PC-9 (cell line): Measurements from ENCODE around the gene PTOV1. TPM values are rescaled to one million over a fixed set of nuclear protein-coding genes. Genes with fewer than 3 reads are reported as not detected.
A peak's percentile ranks its signal among the peaks of the same experiment; 100 is the strongest.

ENCODE experiments used
- BruUV-seq: library from RNA; stranded (reverse); fragments of 400-500 nt; replicated peaks from 2 replicates; lab custom pipeline; 2021; lab: Mats Ljungman, UMichigan
- CTCF ChIA-PET: fragments of 300-600 bp; sonication (Branson Sonifier 250); formaldehyde crosslinking; loops from one replicate; lab custom pipeline; 2022; ENCODE audit warnings: antibody characterized with exemption; lab: Charles Lee
- POLR2A ChIA-PET: fragments of 300-600 bp; sonication (Branson Sonifier 250); formaldehyde crosslinking; loops from one replicate; lab custom pipeline; 2022; ENCODE audit warnings: antibody characterized with exemption; ENCODE audit not compliant: unreplicated experiment; lab: Charles Lee
- DNase-seq, 2 experiments: peaks; one replicate each; pipeline versions ENCODE4 v3.0.0 to v3.0.0-alpha.2; 2015 to 2022; ENCODE audit warnings: mixed read lengths in 1 of 2
- H2AFZ ChIP-seq: fragments of 200-600 bp; sonication (generic); 2 replicates; pipeline ENCODE4 v1.8.1; 2017; ENCODE audit warnings: antibody characterized with exemption
- H3F3A ChIP-seq: fragments of 200-600 bp; sonication (generic); 2 replicates; pipeline ENCODE4 v1.8.1; 2017; ENCODE audit warnings: antibody characterized with exemption, mild to moderate bottlenecking, low read depth; ENCODE audit not compliant: insufficient read depth
- H3K27ac ChIP-seq: fragments of 200-600 bp; sonication (generic); 2 replicates; pipeline ENCODE4 v1.6.1; 2016; ENCODE audit warnings: mixed run types
- H3K27me3 ChIP-seq: fragments of 200-600 bp; sonication (generic); 2 replicates; pipeline ENCODE4 v1.6.1; 2016; ENCODE audit warnings: low read depth, mixed run types; ENCODE audit not compliant: insufficient read depth
- H3K36me3 ChIP-seq: fragments of 200-600 bp; sonication (generic); 2 replicates; pipeline ENCODE4 v1.6.1; 2016; ENCODE audit warnings: low read depth, mixed run types
- H3K4me1 ChIP-seq: fragments of 200-600 bp; sonication (generic); replicated peaks from 2 replicates; pipeline ENCODE4 v1.6.1; 2016; ENCODE audit warnings: mixed run types; ENCODE audit not compliant: insufficient read depth
- H3K4me2 ChIP-seq: fragments of 200-600 bp; sonication (generic); 2 replicates; pipeline ENCODE4 v1.6.1; 2017; ENCODE audit warnings: mixed run types
- H3K4me3 ChIP-seq: fragments of 200-600 bp; sonication (generic); 2 replicates; pipeline ENCODE4 v1.6.1; 2016; ENCODE audit warnings: mixed run types
- H3K79me2 ChIP-seq: fragments of 200-600 bp; sonication (generic); 2 replicates; pipeline ENCODE4 v1.6.1; 2017; ENCODE audit warnings: low read depth, mixed run types
- H3K9me2 ChIP-seq: fragments of 200-600 bp; sonication (generic); 2 replicates; pipeline ENCODE4 v1.8.1; 2017; ENCODE audit warnings: mild to moderate bottlenecking; ENCODE audit not compliant: insufficient read depth
- H3K9me3 ChIP-seq: fragments of 200-600 bp; sonication (generic); 2 replicates; pipeline ENCODE4 v1.8.1; 2016; ENCODE audit warnings: low read depth; ENCODE audit not compliant: insufficient read depth
- H4K20me1 ChIP-seq: fragments of 200-600 bp; sonication (generic); 2 replicates; pipeline ENCODE4 v1.8.1; 2017; ENCODE audit not compliant: insufficient read depth
- CTCF ChIP-seq: fragments of 200-600 bp; sonication (generic); conservative IDR thresholded peaks from 2 replicates; pipeline ENCODE4 v1.6.1; 2017; ENCODE audit warnings: mixed run types, antibody characterized with exemption, mild to moderate bottlenecking, moderate library complexity
- EZH2 ChIP-seq: fragments of 200-600 bp; sonication (generic); IDR thresholded peaks from 2 replicates; pipeline ENCODE4 v1.8.0; 2017; ENCODE audit warnings: antibody characterized with exemption, low read depth
- intact Hi-C: fragments of 100-400 bp; cut with micrococcal nuclease; formaldehyde crosslinking; loops from one replicate; pipeline ENCODE4 v1.10.0; 2022; ENCODE audit not compliant: unreplicated experiment
- total RNA-seq: library from RNA; stranded (reverse); gene quantifications from 2 replicates; pipeline ENCODE4 v1.2.3, GENCODE V29; 2021

The PTOV1 gene
- total RNA-seq, 1 experiment from 2014 or later = 155 TPM

GRCh38 chr19:49896863-49897621, 46.1 kb downstream of the PTOV1 start, which contains the start of gene IL4I1:
Gene IL4I1, minus strand, starts transcription at chr19:49896887. Its CDS starts 727 bp downstream, at chr19:49896160.
- intact Hi-C loops = no loop called here
- H3K4me1 ChIP-seq = peaks cover 14% of the 10 kb centered on the region
- no peaks in the 10 kb centered on the region for H4K20me1 ChIP-seq
- H3F3A ChIP-seq = no peaks in the 10 kb centered on the region
- no peak for DNase-seq
- no peak within 1 kb of the TSS for H2AFZ ChIP-seq
- POLR2A ChIA-PET = interaction anchor here (0.5 kb wide), 1 partner anchor 35 kb away, joined by 8 read pairs; no protein-coding TSS in a partner anchor
- no peak within 1 kb of the TSS for H3K27ac ChIP-seq
- H3K36me3 ChIP-seq = no peaks in the 10 kb centered on the region
- H3K4me2 ChIP-seq = peak within 1 kb of the TSS; percentile 47
- CTCF ChIA-PET = interaction anchor here (0.6 kb wide), 1 partner anchor 184 kb away, joined by 9 read pairs; no protein-coding TSS in a partner anchor
- no TSS peak for BruUV-seq
- H3K79me2 ChIP-seq = no peaks in the 10 kb centered on the region
- no peaks in the 10 kb centered on the region for H3K9me2 ChIP-seq
- TF ChIP-seq EZH2 (no peak), CTCF (no peak)
- no peaks in the 10 kb centered on the region for H3K27me3 ChIP-seq
- H3K9me3 ChIP-seq = no peaks in the 10 kb centered on the region
- no peak within 1 kb of the TSS for H3K4me3 ChIP-seq

GRCh38 chr19:49904136-49904535, 53.2 kb downstream of the PTOV1 start:
- H3K9me3 ChIP-seq = no peaks in the 10 kb centered on the region
- intact Hi-C loops = no loop called here
- H4K20me1 ChIP-seq = peaks cover 9% of the 10 kb centered on the region
- H2AFZ ChIP-seq = no peak overlapping the region
- no peak for TF ChIP-seq EZH2
- TF ChIP-seq CTCF = no peak
- DNase-seq = no peak
- CTCF ChIA-PET = interaction anchor here (0.7 kb wide), 1 partner anchor 25 kb away, joined by 4 read pairs; the partner anchor contains the start of gene NUP62
- no peak overlapping the region for H3K4me2 ChIP-seq
- H3K9me2 ChIP-seq = no peaks in the 10 kb centered on the region
- peaks cover 13% of the 10 kb centered on the region; the same call in 1 of the 2 replicates for H3F3A ChIP-seq
- no peaks in the 10 kb centered on the region for H3K4me1 ChIP-seq
- H3K4me3 ChIP-seq = no peak overlapping the region
- no peaks in the 10 kb centered on the region for H3K79me2 ChIP-seq
- BruUV-seq = no TSS peak
- H3K36me3 ChIP-seq = 0 out of 2 replicates have a peak, but pooled peaks cover 7% of the 10 kb centered on the region
- H3K27ac ChIP-seq = no peak overlapping the region
- H3K27me3 ChIP-seq = no peaks in the 10 kb centered on the region
- POLR2A ChIA-PET = no interaction called here

- Histone ChIP-seq H3K9me2 (no peaks in the 10 kb centered on the region), H3K36me3 (peaks cover 12% of the 10 kb centered on the region), H3K4me2 (no peak overlapping the region), H3K4me3 (no peak overlapping the region), H3K27me3 (no peaks in the 10 kb centered on the region), H3K4me1 (no peaks in the 10 kb centered on the region), H3K9me3 (no peaks in the 10 kb centered on the region), H4K20me1 (peaks cover 19% of the 10 kb centered on the region), H3F3A (peaks cover 16% of the 10 kb centered on the region; the same call in 1 of the 2 replicates), H3K27ac (no peak overlapping the region), H3K79me2 (0 out of 2 replicates have a peak, but pooled peaks cover 5% of the 10 kb centered on the region), H2AFZ (no peak overlapping the region)
- CTCF ChIA-PET = no interaction called here
- POLR2A ChIA-PET = interaction anchor here (0.5 kb wide), 1 partner anchor 23 kb away, joined by 3 read pairs; no protein-coding TSS in a partner anchor
- intact Hi-C loops = no loop called here
- BruUV-seq = TSS peak; percentile 51
- TF ChIP-seq CTCF = no peak
- no peak for TF ChIP-seq EZH2
- DNase-seq = no peak
These were observed 56.1 kb downstream of the PTOV1 start for GRCh38 chr19:49906879-49907564.
